Type B pancreatic cell (in vitro differentiated cells): ENCODE data around the gene MYL6B. TPM values are rescaled to one million over a fixed set of nuclear protein-coding genes. Genes with fewer than 3 reads are reported as not detected.

Source experiments
- DNase-seq: peaks from one replicate; pipeline ENCODE4 v3.0.0; 2021; ENCODE audit warnings: mixed read lengths; ENCODE audit not compliant: unreplicated experiment; ENCODE audit errors: extremely low spot score
- H3K27ac Mint-ChIP-seq: 2 replicates; pipeline ENCODE4 v1.8.0; 2021; ENCODE audit warnings: mild to moderate bottlenecking, mixed read lengths
- H3K27me3 Mint-ChIP-seq: 2 replicates; pipeline ENCODE4 v1.8.0; 2021; ENCODE audit warnings: mixed read lengths
- H3K36me3 Mint-ChIP-seq: 2 replicates; pipeline ENCODE4 v1.8.0; 2021; ENCODE audit warnings: mixed read lengths
- H3K4me1 Mint-ChIP-seq: one replicate; pipeline ENCODE4 v1.8.0; 2021; ENCODE audit warnings: mixed read lengths; ENCODE audit not compliant: unreplicated experiment
- H3K4me3 Mint-ChIP-seq: 2 replicates; pipeline ENCODE4 v1.8.0; 2021; ENCODE audit warnings: mild to moderate bottlenecking, mixed read lengths
- H3K9me3 Mint-ChIP-seq: 2 replicates; pipeline ENCODE4 v1.8.0; 2021; ENCODE audit warnings: mixed read lengths
- CTCF ChIP-seq: fragments of 200-600 bp; sonication (generic); conservative IDR thresholded peaks from 2 replicates; pipeline ENCODE4 v1.5.0; 2021; ENCODE audit warnings: antibody characterized with exemption, mild to moderate bottlenecking
- total RNA-seq: library from RNA; stranded (reverse); gene quantifications from 2 replicates; pipeline ENCODE4 v1.2.1, GENCODE V29; 2021; ENCODE audit warnings: low replicate concordance

MYL6B gene
- total RNA-seq, 1 donor from 2014 or later, result 161 TPM

DNA sequence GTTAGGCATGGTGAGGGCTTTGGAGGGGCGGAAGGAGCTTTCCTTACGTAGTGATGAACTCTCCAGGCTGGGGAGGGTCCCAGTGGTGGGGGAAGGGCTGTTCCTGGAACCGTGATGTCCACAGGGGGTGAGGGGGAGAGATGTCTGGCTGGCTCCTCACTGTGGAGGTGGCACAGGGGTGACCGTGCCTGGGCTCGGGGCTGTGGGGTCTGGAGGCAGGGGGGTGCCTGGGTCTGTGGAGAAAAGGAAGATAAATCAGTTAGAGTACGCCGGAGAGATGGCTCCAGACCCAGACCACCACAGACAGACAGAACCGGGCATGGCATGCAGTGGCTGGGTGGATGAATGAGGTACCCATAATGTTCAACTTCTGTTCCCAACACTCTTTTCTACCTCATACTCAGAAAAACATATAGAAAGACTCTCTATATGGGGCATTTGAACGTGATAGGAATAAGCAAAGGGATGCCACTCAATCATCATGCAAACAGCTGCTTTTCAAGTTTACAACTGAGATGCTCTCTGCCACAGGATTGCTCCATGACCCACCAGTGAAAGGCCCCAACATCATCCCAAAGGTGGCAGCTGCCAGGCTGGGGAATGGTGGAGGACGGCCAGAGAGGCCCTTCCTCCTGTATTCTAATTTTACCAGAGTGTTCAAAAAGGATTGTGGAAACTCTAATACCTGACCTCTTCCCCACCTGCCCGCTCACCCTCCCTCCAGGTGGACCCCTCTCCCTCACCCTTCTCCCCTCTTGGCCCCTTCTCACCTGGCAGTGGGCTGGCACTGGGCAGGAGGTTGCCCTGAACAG lies 11.4 kb downstream of the MYL6B start:
- peak overlapping the region; percentile 65 for H3K4me3 Mint-ChIP-seq
- peaks cover 40% of the 10 kb centered on the region for H3K4me1 Mint-ChIP-seq
- TF ChIP-seq CTCF, result no peak
- H3K36me3 Mint-ChIP-seq, result peaks cover 58% of the 10 kb centered on the region
- no peaks in the 10 kb centered on the region for H3K9me3 Mint-ChIP-seq
- H3K27ac Mint-ChIP-seq, result peak overlapping the region; percentile 100
- H3K27me3 Mint-ChIP-seq, result no peaks in the 10 kb centered on the region
- no peak for DNase-seq

DNA sequence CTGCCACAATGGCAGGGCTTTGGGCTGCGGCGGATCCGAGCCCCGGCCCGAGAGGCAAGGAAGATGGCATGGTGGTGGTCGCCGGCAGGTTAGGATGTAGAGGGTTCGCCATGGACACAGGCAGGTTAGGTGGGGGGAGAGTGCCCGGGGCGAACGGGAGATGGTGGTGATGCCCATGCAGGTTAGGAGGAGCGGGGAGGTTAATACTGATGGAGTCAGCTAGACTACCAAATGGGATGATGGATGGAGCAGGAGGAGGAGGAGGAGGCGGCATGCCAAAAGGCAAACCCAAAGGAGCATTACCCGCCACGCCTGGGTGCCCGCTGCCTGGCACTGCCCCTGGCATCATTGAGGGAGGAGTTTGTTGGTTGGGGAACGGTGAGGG lies 11.9 kb downstream of the MYL6B start:
- no peak for TF ChIP-seq CTCF
- H3K4me3 Mint-ChIP-seq, result peak overlapping the region; percentile 22
- H3K36me3 Mint-ChIP-seq, result peaks cover 52% of the 10 kb centered on the region
- H3K4me1 Mint-ChIP-seq, result peaks cover 35% of the 10 kb centered on the region
- no peak for DNase-seq
- no peaks in the 10 kb centered on the region for H3K9me3 Mint-ChIP-seq
- no peaks in the 10 kb centered on the region for H3K27me3 Mint-ChIP-seq
- peak overlapping the region; percentile 100 for H3K27ac Mint-ChIP-seq

DNA sequence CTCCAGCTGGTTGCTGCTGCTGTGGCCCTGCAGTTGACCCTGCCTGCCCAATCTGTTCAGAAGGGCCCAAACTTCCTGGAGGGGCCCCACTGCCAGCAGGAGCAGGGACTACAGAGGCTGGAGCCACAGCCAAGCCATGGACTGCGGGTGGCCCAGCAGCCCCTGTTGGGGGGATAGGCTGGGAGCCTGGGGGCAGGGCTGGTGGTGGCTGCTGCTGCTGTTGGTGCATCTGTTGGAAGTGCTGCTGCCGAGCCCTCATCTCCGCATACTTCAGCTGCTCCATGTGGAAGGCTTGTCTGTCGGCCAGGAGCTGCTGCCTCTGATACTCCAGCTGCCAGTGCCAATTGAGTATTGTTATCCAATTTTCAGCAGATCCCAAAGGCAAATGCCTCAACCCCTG lies 13.0 kb downstream of the MYL6B start:
- H3K4me3 Mint-ChIP-seq, result no peak overlapping the region
- H3K4me1 Mint-ChIP-seq, result peaks cover 25% of the 10 kb centered on the region
- H3K9me3 Mint-ChIP-seq, result no peaks in the 10 kb centered on the region
- H3K27me3 Mint-ChIP-seq, result no peaks in the 10 kb centered on the region
- H3K27ac Mint-ChIP-seq, result peak overlapping the region; percentile 82
- no peak for DNase-seq
- H3K36me3 Mint-ChIP-seq, result peaks cover 47% of the 10 kb centered on the region
- no peak for TF ChIP-seq CTCF

GRCh38 chr12:56169229-56169759 lies 16.9 kb downstream of the MYL6B start:
- Mint-ChIP-seq H3K27ac (peak overlapping the region; percentile 44), H3K36me3 (peaks cover 30% of the 10 kb centered on the region), H3K9me3 (no peaks in the 10 kb centered on the region), H3K4me1 (peaks cover 5% of the 10 kb centered on the region), H3K4me3 (no peak overlapping the region), H3K27me3 (no peaks in the 10 kb centered on the region)
- no peak for TF ChIP-seq CTCF
- DNase-seq, result no peak

GRCh38 chr12:56172839-56173238 lies 20.5 kb downstream of the MYL6B start:
- no peak for TF ChIP-seq CTCF
- no peak overlapping the region for H3K27ac Mint-ChIP-seq
- no peak for DNase-seq
- no peak overlapping the region for H3K4me3 Mint-ChIP-seq
- H3K36me3 Mint-ChIP-seq, result peaks cover 34% of the 10 kb centered on the region
- H3K9me3 Mint-ChIP-seq, result no peaks in the 10 kb centered on the region
- H3K27me3 Mint-ChIP-seq, result no peaks in the 10 kb centered on the region
- H3K4me1 Mint-ChIP-seq, result no peaks in the 10 kb centered on the region
